Astrocyte (in vitro differentiated cells and primary cell): ENCODE results near the gene PPP1R37. TPM values are rescaled to one million over a fixed set of nuclear protein-coding genes. Genes with fewer than 3 reads are reported as not detected.
A peak's percentile ranks its signal among the peaks of the same experiment; 100 is the strongest.

Experiments
- DNase-seq: peaks from one replicate; pipeline ENCODE4 v3.0.0-alpha.2; 2010; ENCODE audit warnings: low read depth
- FAIRE-seq: peaks from 2 replicates; lab custom pipeline; 2011; peaks lifted over from hg19 to GRCh38; lab: Jason Lieb, UNC
- H2AFZ ChIP-seq: 2 replicates; pipeline ENCODE4 v1.6.0; 2012; ENCODE audit warnings: low read depth, low read length, inconsistent platforms
- H3K27ac ChIP-seq: 2 replicates; pipeline ENCODE4 v1.5.1; 2011; ENCODE audit warnings: low read depth, low read length, inconsistent platforms
- H3K27me3 ChIP-seq: 2 replicates; pipeline ENCODE4 v1.6.0; 2011; ENCODE audit warnings: low read length, inconsistent platforms; ENCODE audit not compliant: insufficient read depth
- H3K36me3 ChIP-seq: 2 replicates; pipeline ENCODE4 v1.5.1; 2011; ENCODE audit warnings: low read length, inconsistent platforms; ENCODE audit not compliant: insufficient read depth
- H3K4me1 ChIP-seq: 2 replicates; pipeline ENCODE4 v1.5.1; 2011; ENCODE audit warnings: low read length, inconsistent platforms; ENCODE audit not compliant: insufficient read depth
- H3K4me2 ChIP-seq: 2 replicates; pipeline ENCODE4 v1.6.0; 2012; ENCODE audit warnings: low read length, inconsistent platforms
- H3K4me3 ChIP-seq: 2 replicates; pipeline ENCODE4 v1.5.1; 2011; ENCODE audit warnings: low read depth, mild to moderate bottlenecking, low read length, inconsistent platforms; ENCODE audit not compliant: insufficient read depth
- H3K79me2 ChIP-seq: 2 replicates; pipeline ENCODE4 v1.6.0; 2012; ENCODE audit warnings: mild to moderate bottlenecking, low read length, inconsistent platforms; ENCODE audit not compliant: insufficient read depth
- H3K9ac ChIP-seq: 2 replicates; pipeline ENCODE4 v1.6.0; 2012; ENCODE audit warnings: mild to moderate bottlenecking, low read length, inconsistent platforms
- H3K9me3 ChIP-seq: 2 replicates; pipeline ENCODE4 v1.5.1; 2012; ENCODE audit warnings: low read depth, mild to moderate bottlenecking, low read length, inconsistent platforms; ENCODE audit not compliant: insufficient read depth
- H4K20me1 ChIP-seq: 2 replicates; pipeline ENCODE4 v1.6.0; 2012; ENCODE audit warnings: low read length, inconsistent platforms; ENCODE audit not compliant: insufficient read depth
- H3K27ac Mint-ChIP-seq: one replicate; pipeline ENCODE4 v1.8.0; 2021; ENCODE audit warnings: mild to moderate bottlenecking, mixed read lengths; ENCODE audit not compliant: unreplicated experiment
- H3K27me3 Mint-ChIP-seq: one replicate; pipeline ENCODE4 v1.8.0; 2021; ENCODE audit warnings: low read depth, mixed read lengths; ENCODE audit not compliant: unreplicated experiment
- H3K36me3 Mint-ChIP-seq: one replicate; pipeline ENCODE4 v1.8.0; 2021; ENCODE audit warnings: low read depth, mixed read lengths; ENCODE audit not compliant: unreplicated experiment
- H3K4me1 Mint-ChIP-seq: one replicate; pipeline ENCODE4 v1.8.0; 2021; ENCODE audit warnings: low read depth, mixed read lengths; ENCODE audit not compliant: unreplicated experiment
- H3K4me3 Mint-ChIP-seq: one replicate; pipeline ENCODE4 v1.8.0; 2021; ENCODE audit warnings: mild to moderate bottlenecking, moderate library complexity, mixed read lengths; ENCODE audit not compliant: unreplicated experiment
- H3K9me3 Mint-ChIP-seq: one replicate; pipeline ENCODE4 v1.8.0; 2021; ENCODE audit warnings: mild to moderate bottlenecking, mixed read lengths; ENCODE audit not compliant: unreplicated experiment
- EZH2 ChIP-seq: IDR thresholded peaks from 2 replicates; pipeline ENCODE4 v1.6.1; 2012; ENCODE audit warnings: mild to moderate bottlenecking, low read length, inconsistent platforms; ENCODE audit not compliant: insufficient read depth
- total RNA-seq: library from RNA; stranded (reverse); gene quantifications from 2 replicates; pipeline ENCODE4 v1.2.1, GENCODE V29; 2021
- TF ChIP-seq, protein P1 (sequence below): IDR thresholded peaks from 2 replicates; pipeline ENCODE4 v1.5.1; 2011; ENCODE audit warnings: low read depth, mild to moderate bottlenecking, inconsistent platforms, low read length, moderate library complexity; ENCODE audit not compliant: insufficient read depth

PPP1R37 gene
- total RNA-seq, 1 donor from 2014 or later = 29.1 TPM

GRCh38 chr19:45160870-45161737 is 68.1 kb downstream of the PPP1R37 start, which contains the start of gene NKPD1:
TSS of gene NKPD1 (minus strand) at chr19:45160982. CDS start at chr19:45160150, 832 bp downstream.
- no peak within 1 kb of the TSS for H3K4me3 Mint-ChIP-seq
- no peak within 1 kb of the TSS for H3K4me3 ChIP-seq
- H3K27me3 Mint-ChIP-seq = peaks cover 23% of the 10 kb centered on the region
- H3K4me1 ChIP-seq = peaks cover 7% of the 10 kb centered on the region
- peak; percentile 39 for TF ChIP-seq EZH2
- TF ChIP-seq, protein P1, sequence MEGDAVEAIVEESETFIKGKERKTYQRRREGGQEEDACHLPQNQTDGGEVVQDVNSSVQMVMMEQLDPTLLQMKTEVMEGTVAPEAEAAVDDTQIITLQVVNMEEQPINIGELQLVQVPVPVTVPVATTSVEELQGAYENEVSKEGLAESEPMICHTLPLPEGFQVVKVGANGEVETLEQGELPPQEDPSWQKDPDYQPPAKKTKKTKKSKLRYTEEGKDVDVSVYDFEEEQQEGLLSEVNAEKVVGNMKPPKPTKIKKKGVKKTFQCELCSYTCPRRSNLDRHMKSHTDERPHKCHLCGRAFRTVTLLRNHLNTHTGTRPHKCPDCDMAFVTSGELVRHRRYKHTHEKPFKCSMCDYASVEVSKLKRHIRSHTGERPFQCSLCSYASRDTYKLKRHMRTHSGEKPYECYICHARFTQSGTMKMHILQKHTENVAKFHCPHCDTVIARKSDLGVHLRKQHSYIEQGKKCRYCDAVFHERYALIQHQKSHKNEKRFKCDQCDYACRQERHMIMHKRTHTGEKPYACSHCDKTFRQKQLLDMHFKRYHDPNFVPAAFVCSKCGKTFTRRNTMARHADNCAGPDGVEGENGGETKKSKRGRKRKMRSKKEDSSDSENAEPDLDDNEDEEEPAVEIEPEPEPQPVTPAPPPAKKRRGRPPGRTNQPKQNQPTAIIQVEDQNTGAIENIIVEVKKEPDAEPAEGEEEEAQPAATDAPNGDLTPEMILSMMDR = no peak
- H3K4me1 Mint-ChIP-seq = no peaks in the 10 kb centered on the region
- H3K36me3 ChIP-seq = no peaks in the 10 kb centered on the region
- H3K9me3 ChIP-seq = no peaks in the 10 kb centered on the region
- no peak within 1 kb of the TSS for H3K9ac ChIP-seq
- peaks cover 2% of the 10 kb centered on the region for H3K27me3 ChIP-seq
- H3K79me2 ChIP-seq = no peaks in the 10 kb centered on the region
- FAIRE-seq (no peak), DNase-seq (no peak)
- H2AFZ ChIP-seq = no peak within 1 kb of the TSS
- no peak within 1 kb of the TSS for H3K27ac Mint-ChIP-seq
- H3K36me3 Mint-ChIP-seq = peaks cover 3% of the 10 kb centered on the region
- H4K20me1 ChIP-seq = peaks cover 4% of the 10 kb centered on the region
- H3K4me2 ChIP-seq = no peak within 1 kb of the TSS
- H3K27ac ChIP-seq = no peak within 1 kb of the TSS
- H3K9me3 Mint-ChIP-seq = no peaks in the 10 kb centered on the region

- no peak overlapping the region for H3K9ac ChIP-seq
- no peak overlapping the region for H3K27ac ChIP-seq
- no peaks in the 10 kb centered on the region for H3K36me3 ChIP-seq
- H3K4me2 ChIP-seq = no peak overlapping the region
- Mint-ChIP-seq H3K4me1 (no peaks in the 10 kb centered on the region), H3K4me3 (no peak overlapping the region), H3K27me3 (peaks cover 19% of the 10 kb centered on the region), H3K36me3 (peaks cover 3% of the 10 kb centered on the region), H3K9me3 (no peaks in the 10 kb centered on the region), H3K27ac (no peak overlapping the region)
- H4K20me1 ChIP-seq = peaks cover 4% of the 10 kb centered on the region
- no peak for TF ChIP-seq EZH2
- TF ChIP-seq, protein P1 = peak; percentile 40
- H3K4me3 ChIP-seq = no peak overlapping the region
- no peak for FAIRE-seq
- no peak for DNase-seq
- H3K79me2 ChIP-seq = no peaks in the 10 kb centered on the region
- H3K4me1 ChIP-seq = peaks cover 7% of the 10 kb centered on the region
- no peak overlapping the region for H2AFZ ChIP-seq
- no peaks in the 10 kb centered on the region for H3K9me3 ChIP-seq
- peaks cover 2% of the 10 kb centered on the region for H3K27me3 ChIP-seq
Measured at GRCh38 chr19:45161738-45162607, 69.0 kb downstream of the PPP1R37 start.
